ENCODE data around the gene ARHGAP10. TPM values are rescaled to one million over a fixed set of nuclear protein-coding genes. Genes with fewer than 3 reads are reported as not detected.

ARHGAP10 gene
- total and polyA plus RNA-seq, 10 of the 15 experiments (the other 5 are each of a cell fraction or from before 2014, with no cell fraction given): 1.3 to 25.8 (median 17.2) TPM

- no peak for TF ChIP-seq PKNOX1 (IDR thresholded peaks at IDR 0.05)
- TF ChIP-seq E2F4 (IDR thresholded peaks at IDR 0.05; ENCODE audit: low read depth, low read length): no peak
- TF ChIP-seq HSF1 (IDR thresholded peaks at IDR 0.05; ENCODE audit: low read depth, low read length): no peak
- no peak for TF ChIP-seq RFX5 (IDR thresholded peaks at IDR 0.05; ENCODE audit: low read depth, low read length)
- no peak for TF ChIP-seq TCF3 (IDR thresholded peaks at IDR 0.05; ENCODE audit: borderline replicate concordance, insufficient read depth, low read depth, low read length)
- 0 out of 2 replicates have a peak, but pooled peaks have one; percentile 41 for TF ChIP-seq CREB1 (IDR thresholded peaks at IDR 0.05; ENCODE audit: low read depth)
- no peak for TF ChIP-seq RBBP5 (conservative IDR thresholded peaks at IDR 0.05)
- TF ChIP-seq ZBTB33 (IDR thresholded peaks at IDR 0.05): no peak
- no peak for TF ChIP-seq ZBTB11 (CRISPR knock-in tag; IDR thresholded peaks at IDR 0.05)
- no peak for TF ChIP-seq PBX3 (IDR thresholded peaks at IDR 0.05; ENCODE audit: insufficient replicate concordance, low read depth, low read length)
- TF ChIP-seq MEF2B (IDR thresholded peaks at IDR 0.05; ENCODE audit: partially characterized antibody, poor library complexity, severe bottlenecking): peak; percentile 82
- TF ChIP-seq YBX1 (IDR thresholded peaks at IDR 0.05): no peak
- TF ChIP-seq REST (IDR thresholded peaks at IDR 0.05; ENCODE audit: low read depth, low read length): no peak
- TF ChIP-seq FOXM1 (IDR thresholded peaks at IDR 0.05; ENCODE audit: low read depth, low read length): peak; percentile 72
- TF ChIP-seq CBX3 (IDR thresholded peaks at IDR 0.05; ENCODE audit: borderline replicate concordance, low read depth): no peak
- TF ChIP-seq TCF12 (IDR thresholded peaks at IDR 0.05; ENCODE audit: low read depth, low read length): no peak
Measured at GRCh38 chr4:147943159-147943638, 211.3 kb downstream of the ARHGAP10 start (continued).

Data from GM12878 (cell line).